Stimulated activated CD4-positive, alpha-beta T cell treated with anti-CD3 and anti-CD28 coated beads, TNF-alpha, amount 100 ng/mL, for 24 hours (primary cell): ENCODE results near the gene VDAC1.
"Not testable (repeated sequence)": the region's sequence is repeated elsewhere in the genome, so short reads cannot be mapped to it uniquely, and the experiment has no call there.

Source experiments
- DNase-seq, 3 experiments: peaks; one replicate each; pipeline ENCODE4 v3.0.0-alpha.2; 2020; ENCODE audit warnings: low read depth in 3 of 3

Gene VDAC1

GRCh38 chr5:133968204-133968980, 36.4 kb downstream of the VDAC1 start, which contains the start of gene C5orf15:
Gene C5orf15 (minus strand): TSS chr5:133968625. CDS start chr5:133968584, 41 bp downstream.
- peak; percentile 82 to 95 (median 88) for DNase-seq

- no peak for DNase-seq
These were observed 37.0 kb downstream of the VDAC1 start for GRCh38 chr5:133967698-133968203.

- no peak for DNase-seq
These were observed 37.7 kb downstream of the VDAC1 start for GRCh38 chr5:133967124-133967523.

GRCh38 chr5:133966090-133966489, 38.7 kb downstream of the VDAC1 start:
- DNase-seq, result no peak

- no peak for DNase-seq
These were observed 41.2 kb downstream of the VDAC1 start for GRCh38 chr5:133963493-133964128.

GRCh38 chr5:133962801-133963476, 41.8 kb downstream of the VDAC1 start:
- no peak for DNase-seq

GRCh38 chr5:133962131-133962530, 42.6 kb downstream of the VDAC1 start:
- no peak for DNase-seq

GRCh38 chr5:133959643-133960042, 45.1 kb downstream of the VDAC1 start:
- DNase-seq, result no peak

- DNase-seq, result no peak
These were observed 47.2 kb downstream of the VDAC1 start for GRCh38 chr5:133957591-133957990.

- DNase-seq, result no peak
These were observed 47.7 kb downstream of the VDAC1 start for GRCh38 chr5:133957080-133957479.

- not testable (repeated sequence) for DNase-seq
These were observed 48.6 kb downstream of the VDAC1 start for GRCh38 chr5:133956196-133956595.

GRCh38 chr5:133953568-133954145, 51.1 kb downstream of the VDAC1 start:
- DNase-seq, result no peak

- DNase-seq, result no peak
These were observed 51.8 kb downstream of the VDAC1 start for GRCh38 chr5:133952729-133953567.

- DNase-seq, result no peak
These were observed 53.8 kb downstream of the VDAC1 start for GRCh38 chr5:133950821-133951612.

GRCh38 chr5:133948721-133949120, 56.1 kb downstream of the VDAC1 start:
- no peak for DNase-seq

- DNase-seq, result no peak
These were observed 57.3 kb downstream of the VDAC1 start for GRCh38 chr5:133947431-133947841.

- DNase-seq, result no peak
These were observed 59.2 kb downstream of the VDAC1 start for GRCh38 chr5:133945568-133945967.

GRCh38 chr5:133944263-133945185, 60.3 kb downstream of the VDAC1 start:
- DNase-seq, result peak in 2 of 3 experiments; percentile 42 to 52

- no peak for DNase-seq
These were observed 61.3 kb downstream of the VDAC1 start for GRCh38 chr5:133943475-133943817.
